Rectal smooth muscle tissue (tissue), 1 donor: ENCODE results near the gene BNC2.
A peak's percentile ranks its signal among the peaks of the same experiment; 100 is the strongest.

Source experiments
- H3K27ac ChIP-seq: one replicate; pipeline ENCODE4 v1.7.0; 2013; ENCODE audit warnings: low read depth, low read length, inconsistent platforms
- H3K27me3 ChIP-seq: one replicate; pipeline ENCODE4 v1.7.0; 2013; ENCODE audit warnings: low read length; ENCODE audit not compliant: control insufficient read depth, insufficient read depth
- H3K36me3 ChIP-seq: one replicate; pipeline ENCODE4 v1.7.0; 2013; ENCODE audit warnings: low read length; ENCODE audit not compliant: control insufficient read depth, insufficient read depth
- H3K4me1 ChIP-seq: one replicate; pipeline ENCODE4 v1.7.0; 2013; ENCODE audit warnings: low read length; ENCODE audit not compliant: control insufficient read depth, insufficient read depth
- H3K4me3 ChIP-seq: one replicate; pipeline ENCODE4 v1.7.0; 2013; ENCODE audit warnings: low read length
- H3K9ac ChIP-seq: one replicate; pipeline ENCODE4 v1.7.0; 2013; ENCODE audit warnings: low read length

Gene BNC2

GRCh38 chr9:16608906-16609305, 261.6 kb downstream of the BNC2 start:
- Histone ChIP-seq H3K36me3 (no peaks in the 10 kb centered on the region), H3K4me1 (peaks cover 9% of the 10 kb centered on the region), H3K27ac (no peak overlapping the region), H3K27me3 (no peaks in the 10 kb centered on the region), H3K9ac (no peak overlapping the region), H3K4me3 (no peak overlapping the region)

- no peak overlapping the region for H3K27ac ChIP-seq
- no peak overlapping the region for H3K9ac ChIP-seq
- no peaks in the 10 kb centered on the region for H3K27me3 ChIP-seq
- H3K4me1 ChIP-seq = peaks cover 4% of the 10 kb centered on the region
- no peak overlapping the region for H3K4me3 ChIP-seq
- no peaks in the 10 kb centered on the region for H3K36me3 ChIP-seq
Measured at GRCh38 chr9:16602494-16602893, 268.0 kb downstream of the BNC2 start.

- Histone ChIP-seq H3K27ac (no peak overlapping the region), H3K4me3 (no peak overlapping the region), H3K4me1 (peaks cover 4% of the 10 kb centered on the region), H3K9ac (no peak overlapping the region), H3K36me3 (no peaks in the 10 kb centered on the region), H3K27me3 (no peaks in the 10 kb centered on the region)
Measured at GRCh38 chr9:16601991-16602390, 268.5 kb downstream of the BNC2 start.

GRCh38 chr9:16598316-16598715, 272.2 kb downstream of the BNC2 start:
- H3K4me1 ChIP-seq = peaks cover 2% of the 10 kb centered on the region
- no peak overlapping the region for H3K4me3 ChIP-seq
- no peaks in the 10 kb centered on the region for H3K36me3 ChIP-seq
- no peak overlapping the region for H3K9ac ChIP-seq
- H3K27me3 ChIP-seq = no peaks in the 10 kb centered on the region
- no peak overlapping the region for H3K27ac ChIP-seq

GRCh38 chr9:16597136-16597535, 273.3 kb downstream of the BNC2 start:
- Histone ChIP-seq H3K27ac (no peak overlapping the region), H3K36me3 (no peaks in the 10 kb centered on the region), H3K9ac (no peak overlapping the region), H3K4me3 (no peak overlapping the region), H3K27me3 (no peaks in the 10 kb centered on the region), H3K4me1 (peaks cover 2% of the 10 kb centered on the region)

GRCh38 chr9:16595227-16595626, 275.2 kb downstream of the BNC2 start:
- Histone ChIP-seq H3K27ac (no peak overlapping the region), H3K4me1 (peaks cover 2% of the 10 kb centered on the region), H3K36me3 (no peaks in the 10 kb centered on the region)

GRCh38 chr9:16594787-16595186, 275.7 kb downstream of the BNC2 start:
- no peak overlapping the region for H3K27ac ChIP-seq
- H3K4me3 ChIP-seq = no peak overlapping the region
- peaks cover 2% of the 10 kb centered on the region for H3K4me1 ChIP-seq
- no peaks in the 10 kb centered on the region for H3K36me3 ChIP-seq
- H3K27me3 ChIP-seq = no peaks in the 10 kb centered on the region
- no peak overlapping the region for H3K9ac ChIP-seq

More at GRCh38 chr9:16595227-16595626, 275.2 kb downstream of the BNC2 start:
- Histone ChIP-seq H3K9ac (no peak overlapping the region), H3K4me3 (no peak overlapping the region), H3K27me3 (no peaks in the 10 kb centered on the region)

GRCh38 chr9:16593746-16594145, 276.7 kb downstream of the BNC2 start:
- Histone ChIP-seq H3K4me3 (no peak overlapping the region), H3K36me3 (no peaks in the 10 kb centered on the region), H3K4me1 (peaks cover 2% of the 10 kb centered on the region), H3K27me3 (no peaks in the 10 kb centered on the region), H3K27ac (no peak overlapping the region), H3K9ac (no peak overlapping the region)

- Histone ChIP-seq H3K9ac (no peak overlapping the region), H3K36me3 (no peaks in the 10 kb centered on the region), H3K27ac (no peak overlapping the region), H3K4me3 (no peak overlapping the region), H3K27me3 (no peaks in the 10 kb centered on the region), H3K4me1 (no peaks in the 10 kb centered on the region)
Measured at GRCh38 chr9:16591092-16591491, 279.4 kb downstream of the BNC2 start.

GRCh38 chr9:16585591-16585990, 284.9 kb downstream of the BNC2 start:
- no peak overlapping the region for H3K4me3 ChIP-seq
- H3K36me3 ChIP-seq = no peaks in the 10 kb centered on the region
- peaks cover 16% of the 10 kb centered on the region for H3K4me1 ChIP-seq
- no peaks in the 10 kb centered on the region for H3K27me3 ChIP-seq
- H3K27ac ChIP-seq = no peak overlapping the region
- no peak overlapping the region for H3K9ac ChIP-seq

GRCh38 chr9:16579872-16580432, 290.5 kb downstream of the BNC2 start:
- Histone ChIP-seq H3K36me3 (no peaks in the 10 kb centered on the region), H3K9ac (no peak overlapping the region), H3K27me3 (no peaks in the 10 kb centered on the region), H3K4me1 (peaks cover 27% of the 10 kb centered on the region), H3K4me3 (no peak overlapping the region), H3K27ac (no peak overlapping the region)

GRCh38 chr9:16575986-16576245, 294.6 kb downstream of the BNC2 start:
- Histone ChIP-seq H3K27ac (peak overlapping the region; percentile 71), H3K4me1 (peaks cover 14% of the 10 kb centered on the region), H3K9ac (no peak overlapping the region), H3K27me3 (no peaks in the 10 kb centered on the region), H3K4me3 (no peak overlapping the region), H3K36me3 (no peaks in the 10 kb centered on the region)

- peak overlapping the region; percentile 71 for H3K27ac ChIP-seq
- H3K4me3 ChIP-seq = no peak overlapping the region
- no peak overlapping the region for H3K9ac ChIP-seq
- no peaks in the 10 kb centered on the region for H3K36me3 ChIP-seq
- H3K4me1 ChIP-seq = peaks cover 14% of the 10 kb centered on the region
- H3K27me3 ChIP-seq = no peaks in the 10 kb centered on the region
Measured at GRCh38 chr9:16575142-16575985, 295.1 kb downstream of the BNC2 start.
